ENCODE data around the gene IL1RAPL1. TPM values are rescaled to one million over a fixed set of nuclear protein-coding genes. Genes with fewer than 3 reads are reported as not detected.

Gene IL1RAPL1
- total RNA-seq, 3 donors from 2014 or later: 0.16 to 0.44 TPM; not detected in 1

GRCh38 chrX:29652484-29652883, 1065.2 kb downstream of the IL1RAPL1 start:
- intact Hi-C loops (cut with DNase I; ENCODE audit: low total_unique reads): no loop called here
- Histone ChIP-seq H3K27me3 (no peaks in the 10 kb centered on the region), H3K4me1 (no peaks in the 10 kb centered on the region), H3K27ac (no peak overlapping the region), H3K9me3 (peaks cover 0 to 6% of the 10 kb centered on the region in 2 donors), H3K36me3 (no peaks in the 10 kb centered on the region), H3K4me3 (no peak overlapping the region)
- no peak for DNase-seq (ENCODE audit: low spot score in 2 of 2)
- TF ChIP-seq CTCF (IDR thresholded peaks at IDR 0.05) (no peak), POLR2A (IDR thresholded peaks at IDR 0.05) (no peak), POLR2AphosphoS5 (IDR thresholded peaks at IDR 0.05) (no peak)

GRCh38 chrX:29653721-29654120, 1066.5 kb downstream of the IL1RAPL1 start:
- TF ChIP-seq CTCF (IDR thresholded peaks at IDR 0.05) (no peak), POLR2A (IDR thresholded peaks at IDR 0.05) (no peak), POLR2AphosphoS5 (IDR thresholded peaks at IDR 0.05) (no peak)
- intact Hi-C loops (cut with DNase I; ENCODE audit: low total_unique reads): no loop called here
- Histone ChIP-seq H3K27ac (no peak overlapping the region), H3K36me3 (no peaks in the 10 kb centered on the region), H3K4me3 (no peak overlapping the region), H3K9me3 (peaks cover 0 to 6% of the 10 kb centered on the region in 2 donors), H3K4me1 (no peaks in the 10 kb centered on the region), H3K27me3 (no peaks in the 10 kb centered on the region)
- no peak for DNase-seq (ENCODE audit: low spot score in 2 of 2)

GRCh38 chrX:29659911-29660310, 1072.7 kb downstream of the IL1RAPL1 start:
- no peak overlapping the region for H3K27ac ChIP-seq
- H3K9me3 ChIP-seq: no peaks in the 10 kb centered on the region
- intact Hi-C loops (cut with DNase I; ENCODE audit: low total_unique reads): no loop called here
- no peak for DNase-seq (ENCODE audit: low spot score in 2 of 2)
- H3K4me3 ChIP-seq: no peak overlapping the region
- H3K36me3 ChIP-seq: no peaks in the 10 kb centered on the region
- TF ChIP-seq CTCF (IDR thresholded peaks at IDR 0.05): no peak
- TF ChIP-seq POLR2AphosphoS5 (IDR thresholded peaks at IDR 0.05): no peak
- TF ChIP-seq POLR2A (IDR thresholded peaks at IDR 0.05): no peak
- no peaks in the 10 kb centered on the region for H3K27me3 ChIP-seq
- no peaks in the 10 kb centered on the region for H3K4me1 ChIP-seq

DNA sequence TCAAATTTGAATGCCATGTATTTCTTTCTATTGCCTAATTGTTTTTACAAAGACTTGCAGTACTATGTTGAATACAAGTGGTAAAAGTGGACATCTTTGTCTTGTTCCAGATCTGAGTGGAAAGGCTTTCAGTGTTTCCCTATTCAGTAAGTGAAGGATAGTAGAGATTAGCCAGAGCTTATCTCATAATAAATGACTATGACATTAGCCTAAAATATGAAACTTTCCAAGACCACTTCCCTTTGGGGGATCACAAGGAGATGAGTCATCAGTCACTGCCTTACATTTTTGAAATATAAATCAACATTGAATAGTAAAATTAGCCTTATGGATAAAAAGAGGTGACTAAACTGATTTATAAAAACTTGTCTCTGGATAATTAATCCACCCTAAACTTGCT, 1074.0 kb downstream of the IL1RAPL1 start:
- intact Hi-C loops (cut with DNase I; ENCODE audit: low total_unique reads): no loop called here
- no peaks in the 10 kb centered on the region for H3K36me3 ChIP-seq
- no peak for TF ChIP-seq CTCF (IDR thresholded peaks at IDR 0.05)
- no peak for TF ChIP-seq POLR2A (IDR thresholded peaks at IDR 0.05)
- no peak for TF ChIP-seq POLR2AphosphoS5 (IDR thresholded peaks at IDR 0.05)

DNA sequence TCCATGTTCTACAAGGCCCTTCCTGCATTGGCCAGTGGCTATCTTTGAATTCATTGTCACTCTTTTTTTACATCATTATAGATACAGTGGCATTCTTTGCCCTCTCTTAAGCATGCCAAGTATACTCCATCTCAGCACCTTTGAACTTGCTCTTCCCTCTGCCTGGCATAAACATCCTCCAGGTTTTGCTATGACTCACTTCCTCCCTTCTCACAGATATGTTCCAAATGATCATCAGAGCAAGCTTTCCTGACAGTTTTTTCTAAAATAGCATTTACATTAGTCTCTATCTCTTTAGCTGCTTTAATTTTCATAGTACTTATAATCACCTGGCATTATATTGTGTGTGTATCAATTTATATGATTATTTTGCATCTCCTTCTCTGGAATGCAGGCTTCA, 1074.9 kb downstream of the IL1RAPL1 start:
- no peak for TF ChIP-seq POLR2A (IDR thresholded peaks at IDR 0.05)
- TF ChIP-seq POLR2AphosphoS5 (IDR thresholded peaks at IDR 0.05): no peak
- no peak for TF ChIP-seq CTCF (IDR thresholded peaks at IDR 0.05)
- Histone ChIP-seq H3K36me3 (no peaks in the 10 kb centered on the region), H3K27ac (no peak overlapping the region), H3K27me3 (no peaks in the 10 kb centered on the region), H3K9me3 (no peaks in the 10 kb centered on the region), H3K4me1 (no peaks in the 10 kb centered on the region), H3K4me3 (no peak overlapping the region)
- intact Hi-C loops (cut with DNase I; ENCODE audit: low total_unique reads): no loop called here
- DNase-seq (ENCODE audit: low spot score in 2 of 2): no peak

More for the DNA sequence above, 1074.0 kb downstream of the IL1RAPL1 start:
- H3K27ac ChIP-seq: no peak overlapping the region
- DNase-seq (ENCODE audit: low spot score in 2 of 2): no peak
- H3K4me3 ChIP-seq: no peak overlapping the region
- H3K9me3 ChIP-seq: no peaks in the 10 kb centered on the region
- H3K27me3 ChIP-seq: no peaks in the 10 kb centered on the region
- no peaks in the 10 kb centered on the region for H3K4me1 ChIP-seq

All from breast epithelium (tissue), 4 donors.